ENCODE results near the gene MMAB.

The MMAB gene

GRCh38 chr12:109513051-109513450 is 60.3 kb downstream of the MMAB start:
- DNase-seq (ENCODE audit: low read depth), result peak; percentile 76
- peak; percentile 28 for TF ChIP-seq CTCF (conservative IDR thresholded peaks at IDR 0.05; ENCODE audit: low read depth, low read length)
- H3K4me3 ChIP-seq (ENCODE audit: low read depth, low read length), result no peak overlapping the region

- TF ChIP-seq CTCF (conservative IDR thresholded peaks at IDR 0.05; ENCODE audit: low read depth, low read length), result no peak
- peak; percentile 88 for DNase-seq (ENCODE audit: low read depth)
Observed at GRCh38 chr12:109512608-109513007, 60.7 kb downstream of the MMAB start.

GRCh38 chr12:109510196-109510595 is 63.1 kb downstream of the MMAB start:
- DNase-seq (ENCODE audit: low read depth), result no peak
- H3K4me3 ChIP-seq (ENCODE audit: low read depth, low read length), result no peak overlapping the region
- no peak for TF ChIP-seq CTCF (conservative IDR thresholded peaks at IDR 0.05; ENCODE audit: low read depth, low read length)

More at GRCh38 chr12:109512608-109513007, 60.7 kb downstream of the MMAB start:
- H3K4me3 ChIP-seq (ENCODE audit: low read depth, low read length), result no peak overlapping the region

GRCh38 chr12:109504068-109504467 is 69.2 kb downstream of the MMAB start:
- no peak for TF ChIP-seq CTCF (conservative IDR thresholded peaks at IDR 0.05; ENCODE audit: low read depth, low read length)
- DNase-seq (ENCODE audit: low read depth), result no peak
- H3K4me3 ChIP-seq (ENCODE audit: low read depth, low read length), result no peak overlapping the region

Measured in choroid plexus epithelial cell (primary cell).